ENCODE results near the gene DARS1. TPM values are rescaled to one million over a fixed set of nuclear protein-coding genes. Genes with fewer than 3 reads are reported as not detected.

The DARS1 gene
- total and polyA plus RNA-seq, 2 of the 13 experiments (the other 11 are each of a cell fraction or from before 2014, with no cell fraction given) = 149 to 230 TPM

DNA sequence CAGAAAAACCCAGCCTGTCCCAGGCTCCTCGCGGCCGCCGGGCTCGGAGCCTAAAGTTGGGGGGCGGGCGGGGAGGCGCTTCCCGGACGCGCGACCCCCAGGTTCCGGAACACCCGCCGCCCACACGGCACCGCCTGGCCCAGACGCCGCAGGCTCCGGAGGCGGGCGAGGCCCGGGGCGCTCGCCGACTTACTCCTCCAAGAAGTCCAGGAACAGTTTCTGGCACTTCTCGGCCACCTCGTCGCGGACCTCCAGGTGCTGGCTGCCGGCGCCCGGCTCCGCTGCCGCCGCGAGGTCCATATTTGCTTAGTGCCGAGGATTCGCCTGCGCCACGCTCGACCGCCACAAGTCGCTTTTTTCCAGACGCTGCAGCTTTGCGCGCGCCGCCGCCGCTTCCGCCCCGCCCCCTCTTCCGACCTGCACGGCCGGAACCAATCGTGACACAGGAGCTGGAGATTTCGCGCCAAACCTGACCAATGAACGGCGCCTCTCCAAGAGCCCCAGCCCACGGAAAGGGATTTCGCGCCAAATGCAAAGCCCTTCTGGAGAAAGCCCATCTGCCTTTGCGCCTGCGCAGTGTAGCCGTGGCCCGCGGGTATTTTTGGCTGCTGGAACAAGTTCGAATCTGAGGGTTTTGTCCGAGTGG lies 109.2 kb downstream of the DARS1 start, which contains the start of gene MCM6 (continued):
- TF ChIP-seq ZNF878 (CRISPR knock-in tag; IDR thresholded peaks at IDR 0.05) (peak; percentile 61; the same call in 1 of the 2 replicates), ETV6 (CRISPR knock-in tag; conservative IDR thresholded peaks at IDR 0.05) (0 out of 2 replicates have a peak, but pooled peaks have one; percentile 42), SAP130 (CRISPR knock-in tag; IDR thresholded peaks at IDR 0.05; ENCODE audit: low read depth) (peak; percentile 69), RELA (CRISPR knock-in tag; IDR thresholded peaks at IDR 0.05) (no peak), AGO2 (optimal IDR thresholded peaks at IDR 0.05; ENCODE audit: low read depth, low read length) (peak; percentile 52), ZNF260 (CRISPR knock-in tag; IDR thresholded peaks at IDR 0.05; ENCODE audit: borderline replicate concordance, low read depth) (no peak), TP53 (CRISPR knock-in tag; conservative IDR thresholded peaks at IDR 0.05) (no peak), ZNF121 (CRISPR knock-in tag; IDR thresholded peaks at IDR 0.05) (no peak), POLR2G (IDR thresholded peaks at IDR 0.05; ENCODE audit: low read depth, low read length) (0 out of 2 replicates have a peak, but pooled peaks have one; percentile 23), ZNF781 (CRISPR knock-in tag; IDR thresholded peaks at IDR 0.05; ENCODE audit: borderline replicate concordance, not compliant biosample characterization) (no peak), ZNF790 (CRISPR knock-in tag; IDR thresholded peaks at IDR 0.05; ENCODE audit: borderline replicate concordance) (peak; percentile 70; the same call in 1 of the 2 replicates), SALL2 (CRISPR knock-in tag; IDR thresholded peaks at IDR 0.05) (0 out of 2 replicates have a peak, but pooled peaks have one; percentile 48), PITX1 (CRISPR knock-in tag; IDR thresholded peaks at IDR 0.05) (no peak), SP2 (CRISPR knock-in tag; IDR thresholded peaks at IDR 0.05) (peak; percentile 74), SOX13 (IDR thresholded peaks at IDR 0.05) (no peak), SOX13 (CRISPR knock-in tag; conservative IDR thresholded peaks at IDR 0.05 in 1 of 2, IDR thresholded peaks at IDR 0.05 in 1 of 2) (peak in 1 of 2 experiments; percentile 18; a peak in 1 of 4 replicates), AHR (CRISPR knock-in tag; IDR thresholded peaks at IDR 0.05) (peak; percentile 72; the same call in 1 of the 2 replicates), HNRNPL (IDR thresholded peaks at IDR 0.05; ENCODE audit: low read depth, low read length) (no peak)
- TF ChIP-seq, protein P1, sequence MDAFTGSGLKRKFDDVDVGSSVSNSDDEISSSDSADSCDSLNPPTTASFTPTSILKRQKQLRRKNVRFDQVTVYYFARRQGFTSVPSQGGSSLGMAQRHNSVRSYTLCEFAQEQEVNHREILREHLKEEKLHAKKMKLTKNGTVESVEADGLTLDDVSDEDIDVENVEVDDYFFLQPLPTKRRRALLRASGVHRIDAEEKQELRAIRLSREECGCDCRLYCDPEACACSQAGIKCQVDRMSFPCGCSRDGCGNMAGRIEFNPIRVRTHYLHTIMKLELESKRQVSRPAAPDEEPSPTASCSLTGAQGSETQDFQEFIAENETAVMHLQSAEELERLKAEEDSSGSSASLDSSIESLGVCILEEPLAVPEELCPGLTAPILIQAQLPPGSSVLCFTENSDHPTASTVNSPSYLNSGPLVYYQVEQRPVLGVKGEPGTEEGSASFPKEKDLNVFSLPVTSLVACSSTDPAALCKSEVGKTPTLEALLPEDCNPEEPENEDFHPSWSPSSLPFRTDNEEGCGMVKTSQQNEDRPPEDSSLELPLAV (CRISPR knock-in tag; conservative IDR thresholded peaks at IDR 0.05; ENCODE audit: low read depth) = 0 out of 2 replicates have a peak, but pooled peaks have one; percentile 82
- TF ChIP-seq, protein P2, sequence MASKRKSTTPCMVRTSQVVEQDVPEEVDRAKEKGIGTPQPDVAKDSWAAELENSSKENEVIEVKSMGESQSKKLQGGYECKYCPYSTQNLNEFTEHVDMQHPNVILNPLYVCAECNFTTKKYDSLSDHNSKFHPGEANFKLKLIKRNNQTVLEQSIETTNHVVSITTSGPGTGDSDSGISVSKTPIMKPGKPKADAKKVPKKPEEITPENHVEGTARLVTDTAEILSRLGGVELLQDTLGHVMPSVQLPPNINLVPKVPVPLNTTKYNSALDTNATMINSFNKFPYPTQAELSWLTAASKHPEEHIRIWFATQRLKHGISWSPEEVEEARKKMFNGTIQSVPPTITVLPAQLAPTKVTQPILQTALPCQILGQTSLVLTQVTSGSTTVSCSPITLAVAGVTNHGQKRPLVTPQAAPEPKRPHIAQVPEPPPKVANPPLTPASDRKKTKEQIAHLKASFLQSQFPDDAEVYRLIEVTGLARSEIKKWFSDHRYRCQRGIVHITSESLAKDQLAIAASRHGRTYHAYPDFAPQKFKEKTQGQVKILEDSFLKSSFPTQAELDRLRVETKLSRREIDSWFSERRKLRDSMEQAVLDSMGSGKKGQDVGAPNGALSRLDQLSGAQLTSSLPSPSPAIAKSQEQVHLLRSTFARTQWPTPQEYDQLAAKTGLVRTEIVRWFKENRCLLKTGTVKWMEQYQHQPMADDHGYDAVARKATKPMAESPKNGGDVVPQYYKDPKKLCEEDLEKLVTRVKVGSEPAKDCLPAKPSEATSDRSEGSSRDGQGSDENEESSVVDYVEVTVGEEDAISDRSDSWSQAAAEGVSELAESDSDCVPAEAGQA (IDR thresholded peaks at IDR 0.05; ENCODE audit: low read depth) = no peak
- TF ChIP-seq, protein P2 (CRISPR knock-in tag; IDR thresholded peaks at IDR 0.05; ENCODE audit: borderline replicate concordance) = 0 out of 2 replicates have a peak, but pooled peaks have one; percentile 47
- TF ChIP-seq, protein P3, sequence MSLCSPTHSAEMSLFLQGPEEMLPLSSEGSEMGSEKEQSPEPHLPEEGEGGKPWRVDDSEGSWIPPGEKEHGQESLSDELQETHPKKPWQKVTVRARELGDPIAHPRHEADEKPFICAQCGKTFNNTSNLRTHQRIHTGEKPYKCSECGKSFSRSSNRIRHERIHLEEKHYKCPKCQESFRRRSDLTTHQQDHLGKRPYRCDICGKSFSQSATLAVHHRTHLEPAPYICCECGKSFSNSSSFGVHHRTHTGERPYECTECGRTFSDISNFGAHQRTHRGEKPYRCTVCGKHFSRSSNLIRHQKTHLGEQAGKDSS (CRISPR knock-in tag; IDR thresholded peaks at IDR 0.05; ENCODE audit: borderline replicate concordance, low read depth) = no peak
